ENCODE measurements around the gene BTBD6. TPM values are rescaled to one million over a fixed set of nuclear protein-coding genes. Genes with fewer than 3 reads are reported as not detected.

BTBD6 gene
- total and polyA plus RNA-seq, 8 donors = 4.3 to 44.5 (median 8.3) TPM

DNA sequence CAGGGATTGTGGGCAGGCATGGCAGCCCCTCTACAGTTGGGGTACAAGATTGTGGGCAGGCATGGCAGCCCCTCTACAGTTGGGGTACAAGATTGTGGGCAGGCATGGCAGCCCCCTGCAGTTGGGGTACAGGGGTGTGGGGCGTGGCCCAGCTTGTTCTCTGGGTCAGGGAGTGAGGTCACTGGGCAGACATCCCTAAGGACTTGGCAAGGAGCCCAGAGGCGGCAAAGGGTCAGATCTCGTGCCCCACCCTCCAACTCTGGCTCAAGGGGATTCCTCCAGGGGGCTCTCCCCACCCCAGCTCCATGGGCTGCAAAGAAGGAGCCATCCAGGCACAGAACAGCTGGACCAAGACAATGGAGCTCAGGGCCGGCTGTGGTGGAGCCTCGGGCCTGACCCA, 41.5 kb upstream of the BTBD6 start:
- no peaks in the 10 kb centered on the region for H3K27me3 ChIP-seq
- 42 to 52% methylated on average over 4 to 5 of the region's 5 CpGs for WGBS, 2 donors
- DNase-seq (peak in 2 of 6 donors; percentile 27 to 75), FAIRE-seq (no peak), ATAC-seq (no peak)
- H3K27ac ChIP-seq = no peak overlapping the region
- H3K4me1 ChIP-seq = peaks cover 14 to 25% (median 21%) of the 10 kb centered on the region in 3 donors
- H3K9me3 ChIP-seq = no peaks in the 10 kb centered on the region
- no peak for TF ChIP-seq CTCF (IDR thresholded peaks at IDR 0.05)
- intact Hi-C loops (cut with DNase I) = no loop called here
- H3K4me3 ChIP-seq = no peak overlapping the region
- H3K36me3 ChIP-seq = peaks cover 0 to 8% (median 0%) of the 10 kb centered on the region in 3 donors

DNA sequence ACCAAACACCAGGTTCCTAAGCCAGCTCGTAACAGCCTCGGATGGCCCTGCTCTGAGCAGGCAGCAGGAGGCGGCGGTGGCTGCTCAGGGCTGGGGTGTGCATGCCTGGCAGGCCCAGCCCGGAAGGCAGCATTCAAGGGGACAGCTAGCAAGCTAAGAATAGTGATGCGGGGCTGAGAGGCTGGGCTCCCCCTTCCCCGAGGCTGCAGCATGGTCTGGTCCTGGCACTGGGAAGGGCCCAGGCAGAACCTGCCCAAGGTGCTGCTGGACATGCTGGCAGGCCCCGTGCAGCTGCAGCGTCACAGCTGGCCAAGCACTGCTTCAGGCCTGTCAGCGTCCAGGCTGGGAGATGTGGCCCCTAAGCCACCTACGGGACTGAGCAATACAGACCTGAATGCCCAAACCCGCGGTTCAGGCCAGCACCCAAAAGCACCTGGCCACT, 40.9 kb upstream of the BTBD6 start:
- FAIRE-seq = no peak
- H3K4me3 ChIP-seq = no peak overlapping the region
- 80 to 86% methylated on average over 13 of the region's 13 CpGs for WGBS, 2 donors

GRCh38 chr14:105207996-105208737, 40.2 kb upstream of the BTBD6 start:
- WGBS, 2 donors = 93 to 94% methylated on average over 20 to 25 of the region's 25 CpGs
- Histone ChIP-seq H3K4me1 (peaks cover 14 to 25% (median 21%) of the 10 kb centered on the region in 3 donors), H3K27me3 (no peaks in the 10 kb centered on the region), H3K27ac (no peak overlapping the region), H3K4me3 (no peak overlapping the region), H3K9me3 (no peaks in the 10 kb centered on the region), H3K36me3 (peaks cover 0 to 15% (median 0%) of the 10 kb centered on the region in 3 donors)
- ATAC-seq = no peak
- intact Hi-C loops (cut with DNase I) = no loop called here
- TF ChIP-seq CTCF (IDR thresholded peaks at IDR 0.05) = no peak
- peak in 1 of 6 donors; percentile 66 for DNase-seq
- FAIRE-seq = no peak

More for the DNA sequence above, 40.9 kb upstream of the BTBD6 start:
- peak overlapping the region in 1 of 4 donors; percentile 22 for H3K27ac ChIP-seq
- H3K36me3 ChIP-seq = peaks cover 0 to 8% (median 0%) of the 10 kb centered on the region in 3 donors
- ATAC-seq (no peak), DNase-seq (peak in 1 of 6 donors; percentile 80)
- intact Hi-C loops (cut with DNase I) = no loop called here
- no peaks in the 10 kb centered on the region for H3K9me3 ChIP-seq
- peaks cover 14 to 25% (median 21%) of the 10 kb centered on the region in 3 donors for H3K4me1 ChIP-seq
- TF ChIP-seq CTCF (IDR thresholded peaks at IDR 0.05) = no peak
- no peaks in the 10 kb centered on the region for H3K27me3 ChIP-seq

DNA sequence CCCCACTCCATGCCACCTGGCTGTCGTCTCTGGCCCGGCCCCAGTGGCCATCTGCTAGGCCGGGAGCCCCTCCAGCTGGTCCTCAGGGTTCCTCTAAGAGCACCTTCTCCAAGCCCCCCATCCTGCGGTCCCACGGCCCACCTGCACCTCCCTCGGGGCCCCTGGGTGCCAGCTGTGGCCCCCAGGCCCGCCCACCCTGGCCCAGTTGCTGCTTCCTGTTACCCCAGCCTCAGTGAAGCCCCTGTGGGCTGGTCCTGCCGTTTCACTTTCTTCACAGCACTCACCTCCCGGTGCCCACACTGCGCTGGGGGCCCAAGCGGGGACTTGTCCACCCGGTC, 39.6 kb upstream of the BTBD6 start:
- Histone ChIP-seq H3K9me3 (no peaks in the 10 kb centered on the region), H3K4me1 (peaks cover 14 to 23% (median 21%) of the 10 kb centered on the region in 3 donors), H3K36me3 (peaks cover 0 to 17% (median 0%) of the 10 kb centered on the region in 3 donors), H3K27me3 (no peaks in the 10 kb centered on the region), H3K4me3 (no peak overlapping the region), H3K27ac (no peak overlapping the region)
- no peak for TF ChIP-seq CTCF (IDR thresholded peaks at IDR 0.05)
- peak in 1 of 6 donors; percentile 60 for DNase-seq
- WGBS, 2 donors = 95 to 99% methylated on average over 12 of the region's 12 CpGs
- no peak for FAIRE-seq
- intact Hi-C loops (cut with DNase I) = no loop called here
- no peak for ATAC-seq

GRCh38 chr14:105209091-105209490, 39.2 kb upstream of the BTBD6 start:
- peaks cover 14 to 20% (median 17%) of the 10 kb centered on the region in 3 donors for H3K4me1 ChIP-seq

More at GRCh38 chr14:105209091-105209490, 39.2 kb upstream of the BTBD6 start:
- TF ChIP-seq CTCF (IDR thresholded peaks at IDR 0.05) = no peak
- H3K36me3 ChIP-seq = peaks cover 0 to 17% (median 0%) of the 10 kb centered on the region in 3 donors
- 94 to 96% methylated on average over 8 of the region's 8 CpGs for WGBS, 2 donors
- no peaks in the 10 kb centered on the region for H3K9me3 ChIP-seq
- ATAC-seq (no peak), FAIRE-seq (no peak), DNase-seq (no peak)
- no peaks in the 10 kb centered on the region for H3K27me3 ChIP-seq
- intact Hi-C loops (cut with DNase I) = no loop called here
- no peak overlapping the region for H3K4me3 ChIP-seq
- H3K27ac ChIP-seq = no peak overlapping the region

All from pancreas (tissue), 10 donors.